ENCODE data around the gene CCDC40.

- no peak for TF ChIP-seq CTCF (IDR thresholded peaks at IDR 0.05)
- no peak for TF ChIP-seq EMX1 (CRISPR knock-in tag; IDR thresholded peaks at IDR 0.05)
- no peak for TF ChIP-seq USF2 (CRISPR knock-in tag; IDR thresholded peaks at IDR 0.05)
- TF ChIP-seq FOXJ3 (CRISPR knock-in tag; IDR thresholded peaks at IDR 0.05; ENCODE audit: borderline replicate concordance) = no peak
- no peak for TF ChIP-seq ELF4 (CRISPR knock-in tag; IDR thresholded peaks at IDR 0.05; ENCODE audit: low read depth)
- no peak for TF ChIP-seq ERG (CRISPR knock-in tag; IDR thresholded peaks at IDR 0.05)
- TF ChIP-seq ZNF281 (CRISPR knock-in tag; IDR thresholded peaks at IDR 0.05) = no peak
- no peak for TF ChIP-seq GRHL2 (CRISPR knock-in tag; IDR thresholded peaks at IDR 0.05; ENCODE audit: insufficient replicate concordance, severe bottlenecking)
- no peak for TF ChIP-seq SMAD3 (CRISPR knock-in tag; IDR thresholded peaks at IDR 0.05; ENCODE audit: borderline replicate concordance)
- no peak for TF ChIP-seq NR2C2 (CRISPR knock-in tag; IDR thresholded peaks at IDR 0.05)
- no peak for TF ChIP-seq IRF1 (CRISPR knock-in tag; IDR thresholded peaks at IDR 0.05)
- no peak for TF ChIP-seq MAX (CRISPR knock-in tag; IDR thresholded peaks at IDR 0.05)
Measured at GRCh38 chr17:80058311-80058955, 22.0 kb downstream of the CCDC40 start.

Measured in WTC11 (cell line).